NCI-H524 (cell line): ENCODE data around the gene TBC1D20.
A peak's percentile ranks its signal among the peaks of the same experiment; 100 is the strongest.

Source experiments
- DNase-seq, 2 experiments: peaks; one replicate each; lab custom pipeline; 2025; lab: John Stamatoyannopoulos, UW

The TBC1D20 gene

GRCh38 chr20:420166-420620 lies 42.1 kb downstream of the TBC1D20 start:
- DNase-seq, result no peak

GRCh38 chr20:419556-420165 lies 42.7 kb downstream of the TBC1D20 start:
- DNase-seq, result no peak

GRCh38 chr20:418858-419365 lies 43.4 kb downstream of the TBC1D20 start:
- no peak for DNase-seq

- DNase-seq, result no peak
Observed at GRCh38 chr20:417801-418342, 44.5 kb downstream of the TBC1D20 start.

- DNase-seq, result peak in 1 of 2 experiments; percentile 62
Observed at GRCh38 chr20:416950-417800, 45.2 kb downstream of the TBC1D20 start.

GRCh38 chr20:415820-416322 lies 46.5 kb downstream of the TBC1D20 start:
- DNase-seq, result no peak

- no peak for DNase-seq
Observed at GRCh38 chr20:414161-414560, 48.2 kb downstream of the TBC1D20 start.

GRCh38 chr20:412081-412480 lies 50.3 kb downstream of the TBC1D20 start:
- DNase-seq, result no peak

GRCh38 chr20:409697-410559 lies 52.4 kb downstream of the TBC1D20 start:
- peak; percentile 89 to 96 for DNase-seq

GRCh38 chr20:408843-409696 lies 53.3 kb downstream of the TBC1D20 start:
- DNase-seq, result no peak

GRCh38 chr20:407953-408842 lies 54.1 kb downstream of the TBC1D20 start, which contains the start of gene RBCK1:
TSS of gene RBCK1 (plus strand) at chr20:408299. CDS start at chr20:408758, 459 bp downstream.
- DNase-seq, result peak; percentile 71 to 82

- DNase-seq, result peak; percentile 80 to 86
Observed at GRCh38 chr20:407133-407952, 55.0 kb downstream of the TBC1D20 start.

- no peak for DNase-seq
Observed at GRCh38 chr20:406200-407132, 55.9 kb downstream of the TBC1D20 start.

- DNase-seq, result no peak
Observed at GRCh38 chr20:404088-404487, 58.2 kb downstream of the TBC1D20 start.

GRCh38 chr20:403582-403957 lies 58.8 kb downstream of the TBC1D20 start:
- DNase-seq, result no peak

GRCh38 chr20:402898-403581 lies 59.3 kb downstream of the TBC1D20 start:
- DNase-seq, result no peak

- no peak for DNase-seq
Observed at GRCh38 chr20:402496-402885, 59.8 kb downstream of the TBC1D20 start.
